ENCODE results near the gene DIS3L2.
"Not testable (repeated sequence)": the region's sequence is repeated elsewhere in the genome, so short reads cannot be mapped to it uniquely, and the experiment has no call there.

The DIS3L2 gene

GRCh38 chr2:232008907-232009638, 47.6 kb downstream of the DIS3L2 start:
- peak; percentile 42 for DNase-seq (ENCODE audit: low read depth)

DNA sequence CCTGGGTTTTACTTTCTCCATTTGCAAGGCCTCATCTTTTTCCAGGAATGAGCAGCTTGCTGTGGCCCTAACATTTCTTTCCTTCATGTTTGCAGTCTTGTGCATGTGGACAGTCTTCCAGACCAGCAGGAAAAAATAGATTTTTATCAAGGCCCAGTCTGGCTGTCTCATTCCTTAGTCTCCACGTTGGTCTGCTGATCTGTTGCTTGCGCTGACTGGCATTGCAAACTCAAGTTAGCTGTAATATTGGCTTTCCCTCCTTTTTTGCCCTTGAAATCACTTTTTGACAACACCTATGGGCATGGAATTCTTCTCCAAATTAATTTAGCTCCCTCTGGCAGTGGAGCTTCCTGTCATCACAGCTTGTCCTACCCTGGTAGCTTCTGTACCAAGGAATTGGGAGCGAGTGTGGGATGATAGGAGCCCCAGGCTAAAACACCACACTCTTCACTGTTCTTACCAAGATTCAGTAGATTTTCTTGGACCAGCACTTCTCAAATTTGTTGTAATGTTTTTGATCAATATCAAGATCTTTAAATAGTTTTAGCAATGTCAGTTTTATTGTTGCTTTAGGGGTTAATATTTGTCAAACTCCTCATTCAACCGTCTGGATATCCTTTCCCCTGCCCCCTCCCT, 48.2 kb downstream of the DIS3L2 start:
- DNase-seq (ENCODE audit: low read depth): no peak

- peak; percentile 82 for DNase-seq (ENCODE audit: low read depth)
Observed at GRCh38 chr2:232013701-232014353, 52.3 kb downstream of the DIS3L2 start.

- no peak for DNase-seq (ENCODE audit: low read depth)
Observed at GRCh38 chr2:232014681-232015080, 53.2 kb downstream of the DIS3L2 start.

- DNase-seq (ENCODE audit: low read depth): no peak
Observed at GRCh38 chr2:232018181-232018580, 56.7 kb downstream of the DIS3L2 start.

DNA sequence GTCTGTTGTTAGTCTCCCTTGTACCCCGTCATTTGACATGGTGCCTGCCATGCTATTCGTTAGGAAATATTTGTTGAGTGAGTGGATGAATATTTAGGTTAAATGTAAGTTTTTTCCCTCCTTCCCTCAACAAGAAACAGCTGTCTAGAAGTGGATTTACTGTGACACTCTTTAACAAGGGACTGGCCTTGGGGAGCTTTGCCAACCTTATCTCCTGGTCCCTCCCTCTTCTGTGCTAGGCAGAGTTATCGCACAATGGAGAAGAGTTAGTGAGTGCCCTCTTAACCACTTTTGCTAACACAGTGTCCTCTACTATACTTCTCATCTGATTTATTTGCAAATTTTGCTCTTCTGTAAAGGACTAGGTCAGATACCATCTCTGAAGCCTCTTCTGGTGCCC, 61.2 kb downstream of the DIS3L2 start:
- no peak for DNase-seq (ENCODE audit: low read depth)

DNA sequence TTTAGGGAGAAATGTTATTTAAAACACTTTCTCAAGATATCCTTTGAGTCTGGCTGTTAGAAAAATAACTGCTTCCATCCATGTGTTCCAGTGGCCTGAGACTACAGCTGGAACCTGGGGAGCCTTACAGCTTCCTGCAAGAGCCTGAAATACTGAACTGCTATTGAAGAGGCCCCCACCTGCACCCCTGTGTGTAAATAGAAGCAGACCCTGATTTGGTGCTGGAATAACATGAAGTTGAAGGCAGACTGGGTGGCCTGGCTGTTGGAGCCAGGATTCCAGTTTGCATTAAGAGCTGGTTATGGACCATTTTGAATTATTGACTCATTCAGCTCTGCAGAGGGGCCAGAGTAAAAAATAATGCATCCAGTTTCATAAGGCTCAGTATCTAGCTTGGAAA, 61.9 kb downstream of the DIS3L2 start:
- DNase-seq (ENCODE audit: low read depth): no peak

GRCh38 chr2:232024457-232024856, 62.9 kb downstream of the DIS3L2 start:
- DNase-seq (ENCODE audit: low read depth): no peak

DNA sequence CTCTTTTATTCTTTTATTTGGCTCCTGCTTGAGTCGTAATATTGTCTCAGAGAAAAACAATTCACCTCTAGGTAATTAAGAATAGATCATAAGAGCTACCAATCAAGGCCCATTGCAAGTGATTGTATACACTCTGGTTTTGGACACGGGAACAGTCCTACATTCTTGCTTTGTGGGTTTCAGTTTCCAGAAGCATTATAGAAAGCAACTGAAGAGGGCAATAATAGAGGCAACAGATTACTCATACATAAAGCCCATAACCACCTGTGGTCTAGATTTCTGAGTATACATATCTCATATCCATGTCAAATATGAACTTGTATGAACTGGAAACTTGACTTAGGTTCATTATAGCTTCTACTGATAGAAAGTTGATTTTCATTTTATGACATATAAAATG, 65.4 kb downstream of the DIS3L2 start:
- DNase-seq (ENCODE audit: low read depth): no peak

DNA sequence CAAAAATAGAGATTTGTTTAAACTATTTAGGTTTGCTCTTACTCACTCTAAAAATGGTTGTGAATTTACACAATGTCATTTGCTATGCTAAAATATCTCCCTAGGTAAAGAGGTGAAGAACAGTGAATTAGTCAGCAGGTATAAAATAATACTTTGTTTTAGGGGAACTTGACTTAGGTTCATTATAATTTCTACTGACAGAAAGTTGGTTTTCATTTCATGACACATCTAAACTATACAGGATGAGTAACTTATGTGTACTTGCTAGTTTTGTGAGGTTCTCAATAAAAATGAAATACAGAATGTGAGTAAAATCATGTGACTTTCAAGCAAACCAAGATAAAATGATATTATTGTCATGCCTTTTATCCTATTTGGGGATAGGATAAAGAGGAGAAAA, 66.0 kb downstream of the DIS3L2 start:
- DNase-seq (ENCODE audit: low read depth): no peak

DNA sequence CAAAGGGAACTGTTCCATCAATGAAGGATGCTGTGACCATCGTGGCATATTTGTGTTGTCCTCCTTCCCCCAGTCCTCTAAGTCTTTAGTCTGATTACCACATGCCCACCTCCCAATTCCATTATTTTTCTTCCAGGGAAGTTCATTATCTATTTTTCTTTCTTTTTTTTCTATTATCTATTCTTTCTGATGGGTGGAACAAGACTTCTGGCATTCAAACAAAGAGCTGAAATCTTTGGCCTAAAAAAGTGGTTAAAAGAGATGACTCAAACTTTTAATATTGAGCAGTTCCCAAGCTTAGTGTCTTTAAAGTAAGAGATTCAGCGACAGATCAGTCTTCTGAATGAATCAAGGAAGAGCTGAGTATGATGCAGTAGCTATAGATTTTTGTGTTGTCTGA, 66.6 kb downstream of the DIS3L2 start:
- no peak for DNase-seq (ENCODE audit: low read depth)

DNA sequence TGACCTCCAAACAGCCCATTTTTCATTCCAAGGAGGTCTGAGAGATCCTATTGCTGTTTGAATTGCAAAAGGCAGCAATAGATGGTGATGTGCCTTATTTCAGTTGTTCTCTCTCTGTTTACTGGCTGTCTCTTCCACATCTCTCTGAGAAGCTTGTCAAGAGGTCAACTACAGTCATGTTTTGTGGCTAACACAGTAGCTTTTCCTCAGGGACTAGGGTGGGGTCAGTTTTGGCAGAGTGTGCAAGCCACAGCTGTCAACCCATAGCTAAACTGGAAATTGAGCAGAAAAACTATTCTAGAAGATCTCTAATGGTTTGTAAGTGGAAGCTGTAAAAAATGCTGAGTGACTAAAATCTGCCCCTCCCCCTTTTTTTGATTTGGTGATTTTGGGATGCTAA, 67.1 kb downstream of the DIS3L2 start:
- DNase-seq (ENCODE audit: low read depth): peak; percentile 46

DNA sequence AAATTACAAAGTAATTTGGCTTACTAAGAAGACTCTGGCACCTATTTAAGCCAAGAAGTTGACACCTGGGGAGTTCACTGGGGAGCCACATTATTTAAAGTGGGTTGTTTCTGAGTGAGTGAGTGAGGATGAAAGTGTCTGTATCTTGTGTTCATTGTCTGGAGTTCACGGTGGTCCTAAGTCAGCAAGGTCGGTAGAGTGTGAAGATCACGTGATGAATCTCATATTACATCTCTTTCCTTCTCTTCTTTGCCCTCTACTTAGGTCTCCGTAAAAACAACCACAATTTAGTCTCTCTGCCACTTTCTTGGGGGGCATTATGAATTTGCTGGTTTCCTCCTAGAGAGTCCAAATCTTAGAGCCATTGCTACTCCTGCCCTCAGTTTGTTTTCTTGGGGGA, 67.8 kb downstream of the DIS3L2 start:
- no peak for DNase-seq (ENCODE audit: low read depth)

DNA sequence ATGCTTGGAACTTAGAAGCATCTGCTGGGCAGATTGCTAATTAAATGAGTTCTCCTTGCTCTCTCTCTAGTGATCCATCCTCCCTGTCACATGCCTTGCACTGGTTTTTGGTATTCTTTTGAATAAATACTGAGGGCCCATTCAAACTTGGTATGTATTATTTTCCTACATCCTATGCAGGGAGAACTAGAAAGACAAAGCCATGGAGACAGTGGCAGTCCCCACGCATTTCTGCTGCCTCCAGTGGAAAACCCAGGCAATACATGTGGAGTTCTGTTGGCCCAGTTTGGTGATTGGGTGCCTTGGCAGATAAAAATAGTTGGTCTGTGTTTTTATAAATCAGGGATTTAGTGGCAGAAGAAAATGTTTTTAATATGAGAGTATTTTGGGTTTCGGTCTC, 68.7 kb downstream of the DIS3L2 start:
- no peak for DNase-seq (ENCODE audit: low read depth)

DNA sequence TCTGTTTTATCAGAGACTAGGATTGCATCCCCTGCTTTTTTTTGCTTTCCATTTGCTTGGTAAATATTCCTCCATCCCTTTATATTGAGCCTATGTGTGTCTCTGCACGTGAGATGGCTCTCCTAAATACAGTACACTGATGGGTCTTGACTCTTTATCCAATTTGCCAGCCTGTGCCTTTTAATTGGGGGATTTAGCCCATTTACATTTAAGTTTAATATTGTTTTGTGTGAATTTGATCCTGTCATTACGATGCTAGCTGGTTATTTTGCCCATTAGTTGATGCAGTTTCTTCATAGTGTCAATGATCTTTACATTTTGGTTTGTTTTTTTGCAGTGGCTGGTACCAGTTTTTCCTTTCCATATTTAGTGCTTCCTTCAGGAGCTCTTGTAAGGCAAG, 73.8 kb downstream of the DIS3L2 start:
- not testable (repeated sequence) for DNase-seq (ENCODE audit: low read depth)

- DNase-seq (ENCODE audit: low read depth): not testable (repeated sequence)
Observed at GRCh38 chr2:232036876-232037275, 75.4 kb downstream of the DIS3L2 start.

- no peak for DNase-seq (ENCODE audit: low read depth)
Observed at GRCh38 chr2:232038251-232038880, 76.9 kb downstream of the DIS3L2 start.

DNA sequence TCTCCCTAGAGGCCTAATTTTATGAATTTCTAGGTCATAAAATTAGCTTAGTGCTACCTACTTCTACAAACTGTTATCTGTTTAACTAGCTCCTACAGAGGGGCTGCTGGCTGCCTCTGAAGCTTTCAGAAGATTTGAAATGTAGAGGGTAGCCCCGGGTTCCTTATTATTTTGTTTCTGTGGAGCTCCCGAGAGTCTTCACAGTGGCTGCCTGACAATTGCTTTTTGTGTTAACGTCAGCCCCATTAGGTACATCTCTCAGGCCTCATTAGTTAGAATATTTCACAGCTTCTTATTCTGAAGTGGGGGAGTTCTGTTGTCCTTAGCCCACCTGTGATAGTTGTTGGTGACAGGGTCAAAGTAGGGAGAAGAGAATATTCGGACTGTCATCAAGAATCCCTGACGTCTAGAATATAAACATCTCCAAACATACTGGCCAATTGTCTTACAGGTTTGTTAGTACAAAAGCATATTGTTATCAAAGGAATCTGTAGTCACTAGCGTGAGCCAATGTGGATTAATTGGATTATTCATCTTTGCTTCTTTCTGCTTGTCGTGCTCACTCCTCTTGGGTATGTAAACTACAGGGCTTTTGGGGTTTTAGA, 77.5 kb downstream of the DIS3L2 start:
- DNase-seq (ENCODE audit: low read depth): no peak

- DNase-seq (ENCODE audit: low read depth): no peak
Observed at GRCh38 chr2:232042911-232043574, 81.5 kb downstream of the DIS3L2 start.

GRCh38 chr2:232043966-232044365, 82.5 kb downstream of the DIS3L2 start:
- DNase-seq (ENCODE audit: low read depth): no peak

DNA sequence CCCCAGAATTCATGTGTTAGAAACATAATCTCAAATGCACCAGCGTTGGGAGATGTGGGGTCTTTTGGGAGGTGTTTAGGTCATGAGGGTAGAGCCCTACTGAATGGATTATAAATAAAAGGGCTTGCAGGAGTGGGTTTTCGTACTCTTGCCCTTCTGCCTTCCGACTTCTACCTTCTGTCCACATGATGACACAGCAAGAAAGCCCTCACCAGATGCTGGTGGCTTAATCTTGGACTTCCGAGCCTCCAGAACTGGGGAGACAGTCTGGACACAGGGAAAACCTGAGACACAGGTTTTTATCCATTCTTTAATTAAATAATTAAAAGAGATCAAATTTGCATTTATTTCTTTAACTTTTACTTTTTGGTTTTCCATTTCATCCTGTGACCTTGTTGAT, 87.8 kb downstream of the DIS3L2 start:
- no peak for DNase-seq (ENCODE audit: low read depth)

DNA sequence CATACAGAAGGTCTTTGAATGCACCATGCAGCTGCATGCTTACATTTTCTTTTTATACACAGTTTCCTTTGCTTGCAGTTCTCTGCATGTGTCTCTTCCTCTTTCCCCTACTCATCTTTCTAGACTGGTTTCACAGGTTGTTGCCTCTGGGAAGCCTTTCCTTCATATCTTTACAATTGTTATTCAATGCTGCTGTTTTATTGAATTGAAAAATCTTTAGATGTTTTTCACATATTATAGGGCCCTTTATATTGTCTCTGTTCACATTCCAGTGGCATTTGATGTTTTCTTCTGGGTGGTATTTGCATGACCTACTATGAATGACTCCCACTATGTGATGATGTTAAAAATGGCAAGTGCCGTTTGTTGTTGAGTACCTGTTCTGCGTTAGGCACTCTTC, 91.1 kb downstream of the DIS3L2 start:
- DNase-seq (ENCODE audit: low read depth): no peak

All from fibroblast of gingiva (primary cell).